ENCODE results near the gene IQSEC3. TPM values are rescaled to one million over a fixed set of nuclear protein-coding genes. Genes with fewer than 3 reads are reported as not detected.
"Not testable (repeated sequence)": the region's sequence is repeated elsewhere in the genome, so short reads cannot be mapped to it uniquely, and the experiment has no call there.

The IQSEC3 gene
- total and polyA plus RNA-seq, 7 experiments from 2014 or later: 0.36 to 5.5 (median 1.7) TPM; not detected in 1

DNA sequence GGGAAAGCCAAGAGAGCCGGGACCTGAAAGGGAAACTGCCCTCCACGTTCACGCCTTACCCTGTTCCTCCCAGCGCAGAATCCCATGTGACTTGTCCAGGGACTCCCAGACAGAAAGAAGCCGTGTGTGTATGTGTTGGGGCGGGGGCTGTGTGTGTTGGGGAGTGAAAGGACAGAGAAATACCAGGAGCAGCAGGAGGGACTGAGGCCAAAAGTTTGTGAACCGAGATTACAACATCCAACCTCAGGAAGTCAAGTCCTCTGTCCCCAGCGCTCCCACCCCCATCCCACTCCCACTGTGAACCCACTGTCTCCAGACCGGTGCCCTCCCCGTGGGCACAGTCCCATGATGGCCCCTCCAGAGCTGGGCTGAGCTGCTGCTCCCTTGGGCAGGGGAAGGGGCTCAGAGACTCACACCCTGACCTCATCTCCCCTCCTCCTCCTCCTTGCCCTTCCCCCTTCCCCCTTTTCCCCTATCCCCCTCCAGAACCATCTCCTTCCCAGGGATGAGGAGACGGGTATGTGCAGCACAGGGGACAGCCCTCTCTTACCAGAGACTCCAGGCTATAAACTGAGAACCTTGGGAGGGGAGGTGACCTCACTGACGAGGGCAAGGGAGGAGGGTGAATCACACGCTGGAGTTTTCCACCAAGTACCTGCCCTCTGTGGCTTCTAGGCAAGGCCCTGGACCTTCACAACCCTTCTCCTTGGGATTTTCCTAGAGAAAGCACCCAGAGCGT is 147.6 kb downstream of the IQSEC3 start, which contains the start of gene SLC6A12:
Gene SLC6A12, minus strand, starts transcription at position 155 of the 739 bp plus-strand sequence. CDS start 4,171 bp downstream, outside the sequence.
- Histone ChIP-seq H3K4me3 (ENCODE audit: low read length) (no peak within 1 kb of the TSS), H3K9me3 (ENCODE audit: control insufficient read depth in 2 of 3, low read length in 3 of 3) (no peaks in the 10 kb centered on the region), H3K36me3 (ENCODE audit: control insufficient read depth in 2 of 3, insufficient read depth in 3 of 3, low read length in 3 of 3) (no peaks in the 10 kb centered on the region), H3K27me3 (ENCODE audit: control insufficient read depth in 2 of 2, insufficient read depth in 2 of 2, low read length in 2 of 2) (no peaks in the 10 kb centered on the region), H3K4me1 (ENCODE audit: control insufficient read depth in 2 of 2, insufficient read depth in 2 of 2, low read length in 2 of 2) (no peaks in the 10 kb centered on the region), H3K27ac (ENCODE audit: low read depth, low read length) (no peak within 1 kb of the TSS)
- peaks cover 0 to 12% (median 0%) of the 10 kb centered on the region in 7 donors for H3K4me1 Mint-ChIP-seq
- no peak within 1 kb of the TSS for H3K27ac Mint-ChIP-seq
- H3K4me3 Mint-ChIP-seq: peak within 1 kb of the TSS in 1 of 10 donors; percentile 23
- POLR2A ChIA-PET: no interaction called here
- CTCF ChIA-PET: no interaction called here
- peaks cover 0 to 5% (median 0%) of the 10 kb centered on the region in 5 donors for H3K36me3 Mint-ChIP-seq
- intact Hi-C loops (cut with micrococcal nuclease): no loop called here
- ATAC-seq (no peak), DNase-seq (no peak)
- H3K9me3 Mint-ChIP-seq: peaks cover 0 to 5% (median 0%) of the 10 kb centered on the region in 11 donors
- H3K27me3 Mint-ChIP-seq: peaks cover 13 to 46% (median 36%) of the 10 kb centered on the region in 5 donors

- POLR2A ChIA-PET: no interaction called here
- Histone ChIP-seq H3K27ac (ENCODE audit: low read depth, low read length) (no peak overlapping the region), H3K4me1 (ENCODE audit: control insufficient read depth in 2 of 2, insufficient read depth in 2 of 2, low read length in 2 of 2) (no peaks in the 10 kb centered on the region), H3K9me3 (ENCODE audit: control insufficient read depth in 2 of 3, low read length in 3 of 3) (no peaks in the 10 kb centered on the region), H3K4me3 (ENCODE audit: low read length) (no peak overlapping the region), H3K27me3 (ENCODE audit: control insufficient read depth in 2 of 2, insufficient read depth in 2 of 2, low read length in 2 of 2) (no peaks in the 10 kb centered on the region), H3K36me3 (ENCODE audit: control insufficient read depth in 2 of 3, insufficient read depth in 3 of 3, low read length in 3 of 3) (no peaks in the 10 kb centered on the region)
- H3K27me3 Mint-ChIP-seq: peaks cover 13 to 38% (median 28%) of the 10 kb centered on the region in 5 donors
- no peak overlapping the region for H3K4me3 Mint-ChIP-seq
- H3K4me1 Mint-ChIP-seq: peaks cover 0 to 14% (median 0%) of the 10 kb centered on the region in 7 donors
- intact Hi-C loops (cut with micrococcal nuclease): no loop called here
- H3K9me3 Mint-ChIP-seq: peaks cover 0 to 5% (median 0%) of the 10 kb centered on the region in 11 donors
- no peak overlapping the region for H3K27ac Mint-ChIP-seq
- peaks cover 0 to 5% (median 0%) of the 10 kb centered on the region in 5 donors for H3K36me3 Mint-ChIP-seq
- CTCF ChIA-PET: no interaction called here
- ATAC-seq (no peak), DNase-seq (no peak)
These were observed 148.5 kb downstream of the IQSEC3 start for GRCh38 chr12:215116-215515.

DNA sequence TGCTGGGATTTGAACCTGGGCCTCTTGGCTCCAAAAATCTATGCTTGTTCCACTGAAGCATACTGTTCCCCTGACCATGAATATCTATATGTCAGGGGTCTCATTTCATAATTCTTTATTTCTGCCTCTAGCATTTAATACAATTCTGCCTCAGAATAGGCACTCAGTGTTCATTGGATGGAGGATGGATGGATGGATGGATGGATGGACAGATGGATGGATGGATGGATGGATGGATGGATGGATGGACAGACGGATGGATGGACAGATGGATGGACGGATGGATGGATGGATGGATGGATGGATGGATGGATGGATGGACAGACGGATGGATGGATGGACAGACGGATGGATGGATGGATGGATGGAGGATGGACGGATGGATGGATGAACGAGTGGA is 150.5 kb downstream of the IQSEC3 start:
- DNase-seq; CTCF ChIA-PET; H3K4me3 ChIP-seq (ENCODE audit: low read length); H3K9me3 Mint-ChIP-seq; H3K36me3 Mint-ChIP-seq; H3K4me3 Mint-ChIP-seq; H3K27ac ChIP-seq (ENCODE audit: low read depth, low read length); ATAC-seq; intact Hi-C loops (cut with micrococcal nuclease); H3K36me3 ChIP-seq (ENCODE audit: control insufficient read depth in 2 of 3, insufficient read depth in 3 of 3, low read length in 3 of 3); H3K27me3 ChIP-seq (ENCODE audit: control insufficient read depth in 2 of 2, insufficient read depth in 2 of 2, low read length in 2 of 2); H3K27ac Mint-ChIP-seq; H3K4me1 ChIP-seq (ENCODE audit: control insufficient read depth in 2 of 2, insufficient read depth in 2 of 2, low read length in 2 of 2); POLR2A ChIA-PET; H3K9me3 ChIP-seq (ENCODE audit: control insufficient read depth in 2 of 3, low read length in 3 of 3): not testable (repeated sequence)
- Mint-ChIP-seq H3K4me1 (peaks cover 0 to 12% (median 0%) of the 10 kb centered on the region in 7 donors), H3K27me3 (peaks cover 4 to 23% (median 13%) of the 10 kb centered on the region in 5 donors)

DNA sequence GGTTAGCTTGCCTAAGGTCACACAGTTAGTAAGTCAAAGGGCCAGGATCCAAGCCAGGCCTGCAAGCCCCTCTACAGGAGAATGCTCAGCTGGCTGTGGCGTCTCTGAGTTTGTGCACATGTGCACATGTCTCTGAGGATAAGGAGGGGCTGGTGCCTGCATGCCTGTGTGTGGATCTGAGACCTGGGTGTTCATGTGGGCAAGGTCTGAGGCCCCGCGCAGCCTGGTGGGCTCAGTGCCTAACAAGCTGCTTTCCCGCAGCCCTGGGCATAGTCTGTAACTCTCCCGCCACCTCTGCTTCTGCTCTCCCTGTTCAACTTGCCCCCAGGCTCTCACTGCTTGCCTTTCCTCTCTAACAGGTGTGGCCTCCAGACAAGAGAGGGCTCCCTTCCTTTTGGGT is 151.7 kb downstream of the IQSEC3 start:
- Mint-ChIP-seq H3K36me3 (no peaks in the 10 kb centered on the region), H3K9me3 (peaks cover 0 to 3% (median 0%) of the 10 kb centered on the region in 11 donors), H3K4me3 (no peak overlapping the region), H3K27ac (no peak overlapping the region), H3K27me3 (peaks cover 2 to 13% (median 7%) of the 10 kb centered on the region in 5 donors), H3K4me1 (peaks cover 0 to 5% (median 0%) of the 10 kb centered on the region in 7 donors)
- POLR2A ChIA-PET: no interaction called here
- H3K9me3 ChIP-seq (ENCODE audit: control insufficient read depth in 2 of 3, low read length in 3 of 3): no peaks in the 10 kb centered on the region
- intact Hi-C loops (cut with micrococcal nuclease): no loop called here
- no peak for ATAC-seq
- no peak overlapping the region for H3K4me3 ChIP-seq (ENCODE audit: low read length)
- H3K27ac ChIP-seq (ENCODE audit: low read depth, low read length): no peak overlapping the region
- CTCF ChIA-PET: no interaction called here
- no peaks in the 10 kb centered on the region for H3K36me3 ChIP-seq (ENCODE audit: control insufficient read depth in 2 of 3, insufficient read depth in 3 of 3, low read length in 3 of 3)
- no peak for DNase-seq
- H3K27me3 ChIP-seq (ENCODE audit: control insufficient read depth in 2 of 2, insufficient read depth in 2 of 2, low read length in 2 of 2): no peaks in the 10 kb centered on the region
- no peaks in the 10 kb centered on the region for H3K4me1 ChIP-seq (ENCODE audit: control insufficient read depth in 2 of 2, insufficient read depth in 2 of 2, low read length in 2 of 2)

DNA sequence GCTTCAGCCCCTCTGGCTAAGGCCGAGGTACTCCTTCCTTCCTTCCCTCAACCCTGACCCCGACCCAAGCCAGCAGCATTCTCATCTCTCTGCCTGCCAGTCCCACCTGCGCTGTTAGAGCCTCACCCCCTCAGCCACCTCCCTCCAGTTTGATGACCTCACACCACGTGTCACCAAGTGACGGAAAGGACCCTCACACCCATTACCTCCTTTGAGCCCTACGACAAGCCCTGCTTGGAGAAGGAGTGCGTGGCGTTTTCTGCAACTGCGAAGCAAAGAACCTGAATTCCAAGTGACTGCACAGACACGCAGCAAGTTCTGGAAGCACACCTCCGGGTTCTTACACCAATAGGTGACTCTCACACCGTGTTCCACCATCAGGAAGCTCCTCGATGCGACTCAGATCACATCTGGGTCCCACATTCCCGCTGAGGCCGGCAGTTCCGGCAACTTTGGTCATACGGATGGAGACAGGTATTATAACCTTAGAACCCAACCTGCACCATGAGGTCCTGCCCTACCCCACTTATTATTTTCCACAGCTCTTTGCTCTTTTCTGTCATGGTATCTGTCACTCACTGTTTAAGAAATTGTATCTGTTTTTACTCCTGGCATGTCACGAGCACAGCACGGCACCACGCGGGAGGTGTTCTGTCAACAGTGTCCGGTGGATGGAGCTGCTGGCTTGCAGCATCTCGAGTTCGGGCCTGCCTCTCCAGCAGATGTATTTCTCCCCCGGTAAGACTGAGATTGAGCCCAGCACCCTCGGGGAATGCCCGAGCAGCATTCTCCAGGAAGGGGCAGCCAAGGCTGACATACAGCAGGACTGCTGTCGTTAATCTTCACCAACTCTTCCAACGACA is 152.4 kb downstream of the IQSEC3 start:
- no peaks in the 10 kb centered on the region for H3K4me1 ChIP-seq (ENCODE audit: control insufficient read depth in 2 of 2, insufficient read depth in 2 of 2, low read length in 2 of 2)
- H3K36me3 ChIP-seq (ENCODE audit: control insufficient read depth in 2 of 3, insufficient read depth in 3 of 3, low read length in 3 of 3): no peaks in the 10 kb centered on the region
- peaks cover 0 to 4% (median 0%) of the 10 kb centered on the region in 7 donors for H3K4me1 Mint-ChIP-seq
- peaks cover 0 to 2% (median 0%) of the 10 kb centered on the region in 11 donors for H3K9me3 Mint-ChIP-seq
- peak overlapping the region in 1 of 9 donors; percentile 16 for H3K27ac Mint-ChIP-seq
- ChIA-PET POLR2A (no interaction called here), CTCF (no interaction called here)
- DNase-seq: no peak
- H3K9me3 ChIP-seq (ENCODE audit: control insufficient read depth in 2 of 3, low read length in 3 of 3): no peaks in the 10 kb centered on the region
- H3K36me3 Mint-ChIP-seq: no peaks in the 10 kb centered on the region
- no peaks in the 10 kb centered on the region for H3K27me3 ChIP-seq (ENCODE audit: control insufficient read depth in 2 of 2, insufficient read depth in 2 of 2, low read length in 2 of 2)
- no peak for ATAC-seq
- H3K27ac ChIP-seq (ENCODE audit: low read depth, low read length): no peak overlapping the region
- intact Hi-C loops (cut with micrococcal nuclease): no loop called here
- H3K27me3 Mint-ChIP-seq: peaks cover 0 to 7% (median under 1%) of the 10 kb centered on the region in 5 donors
- no peak overlapping the region for H3K4me3 Mint-ChIP-seq
- H3K4me3 ChIP-seq (ENCODE audit: low read length): no peak overlapping the region

DNA sequence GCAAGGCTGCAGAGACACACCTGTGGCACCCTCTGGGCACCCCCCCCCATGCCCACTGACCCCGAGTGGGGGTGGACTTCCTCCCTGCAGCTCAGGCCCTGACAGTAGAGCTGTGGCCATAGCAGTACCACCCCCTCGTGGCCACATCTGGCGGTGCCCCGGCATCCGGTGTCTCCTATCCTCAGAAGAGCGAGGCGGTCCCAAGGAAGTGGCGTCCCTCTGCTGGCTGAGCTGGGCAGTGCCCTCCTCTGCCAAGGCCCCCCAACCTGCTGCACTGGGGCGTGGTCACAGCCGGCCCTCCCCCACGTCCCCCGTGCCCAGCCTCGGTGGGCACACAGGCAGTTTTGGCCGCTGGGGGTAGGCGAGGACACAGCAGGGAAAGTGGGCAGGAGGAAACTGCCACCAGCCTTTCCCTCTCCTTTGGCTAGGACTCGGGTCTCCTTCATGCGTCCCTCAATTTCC is 153.4 kb downstream of the IQSEC3 start:
- ATAC-seq (peak; percentile 93), DNase-seq (peak in 8 of 9 donors; percentile 10 to 52 (median 28))
- Histone ChIP-seq H3K4me1 (ENCODE audit: control insufficient read depth in 2 of 2, insufficient read depth in 2 of 2, low read length in 2 of 2) (no peaks in the 10 kb centered on the region), H3K9me3 (ENCODE audit: control insufficient read depth in 2 of 3, low read length in 3 of 3) (no peaks in the 10 kb centered on the region), H3K36me3 (ENCODE audit: control insufficient read depth in 2 of 3, insufficient read depth in 3 of 3, low read length in 3 of 3) (no peaks in the 10 kb centered on the region), H3K4me3 (ENCODE audit: low read length) (no peak overlapping the region), H3K27me3 (ENCODE audit: control insufficient read depth in 2 of 2, insufficient read depth in 2 of 2, low read length in 2 of 2) (no peaks in the 10 kb centered on the region), H3K27ac (ENCODE audit: low read depth, low read length) (no peak overlapping the region)
- ChIA-PET POLR2A (no interaction called here), CTCF (no interaction called here)
- no peak overlapping the region for H3K4me3 Mint-ChIP-seq
- H3K4me1 Mint-ChIP-seq: peaks cover 0 to 4% (median 0%) of the 10 kb centered on the region in 7 donors
- intact Hi-C loops (cut with micrococcal nuclease): no loop called here
- H3K27ac Mint-ChIP-seq: no peak overlapping the region
- H3K27me3 Mint-ChIP-seq: peaks cover 0 to 6% (median 0%) of the 10 kb centered on the region in 5 donors
- H3K36me3 Mint-ChIP-seq: no peaks in the 10 kb centered on the region
- H3K9me3 Mint-ChIP-seq: peaks cover 0 to 2% (median 0%) of the 10 kb centered on the region in 11 donors

All from naive thymus-derived CD4-positive, alpha-beta T cell (primary cell).